Fibroblast of upper back skin (primary cell): ENCODE data around the gene MAP2K7.
"Not testable (repeated sequence)": the region's sequence is repeated elsewhere in the genome, so short reads cannot be mapped to it uniquely, and the experiment has no call there.

Experiments used
- DNase-seq: peaks from one replicate; pipeline ENCODE4 v3.0.0-alpha.2; 2013

The MAP2K7 gene

DNA sequence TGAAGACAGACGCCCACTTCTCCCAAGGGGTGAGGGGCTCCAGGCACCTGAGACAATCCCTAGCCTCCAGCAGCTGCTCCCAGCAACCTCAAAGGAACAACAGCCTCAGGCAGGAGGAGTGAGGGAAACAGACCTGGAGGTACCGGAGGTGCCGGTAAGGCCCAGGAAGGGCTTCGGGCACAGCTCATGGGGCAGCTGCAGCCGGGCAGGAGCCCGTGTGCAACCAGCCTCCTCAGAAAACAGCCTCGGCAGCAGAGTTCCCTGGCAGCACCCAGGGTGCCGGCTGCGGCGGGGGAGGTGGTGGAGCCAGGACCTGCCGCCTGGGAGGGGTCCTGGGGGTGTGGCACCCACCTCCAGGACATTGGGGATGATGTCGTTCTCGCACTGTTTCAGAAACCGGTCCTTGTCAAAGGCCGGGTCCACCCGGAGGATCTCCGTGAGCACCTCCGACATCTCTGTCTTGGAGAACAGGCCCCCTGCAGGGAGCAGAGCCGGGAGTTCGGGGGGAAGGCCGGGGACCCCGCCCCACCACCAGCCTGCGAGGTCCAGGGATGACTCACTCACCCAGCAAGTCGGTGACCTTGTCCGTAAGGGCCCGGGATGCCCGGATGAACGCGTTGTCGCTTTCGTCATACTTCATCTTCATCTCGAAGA is 28.7 kb downstream of the MAP2K7 start:
- DNase-seq = no peak

DNA sequence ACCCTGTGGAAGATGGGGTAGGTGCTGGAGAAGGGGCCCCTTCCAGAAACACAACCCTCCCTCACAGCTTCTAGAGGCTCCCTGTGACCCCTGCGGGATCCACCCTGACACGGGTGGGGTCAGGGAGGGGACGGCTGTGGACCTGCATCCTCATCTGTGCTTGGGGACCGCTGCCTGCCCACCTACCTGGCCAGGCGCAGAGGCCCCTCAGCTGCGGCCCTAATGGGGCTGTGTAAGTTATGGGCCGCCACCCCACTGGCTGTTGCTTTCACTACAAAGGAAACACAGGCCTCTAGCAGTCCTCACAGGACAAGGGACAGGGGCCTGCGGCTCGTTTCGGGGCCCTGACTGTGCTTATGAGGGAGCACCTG is 29.2 kb downstream of the MAP2K7 start:
- no peak for DNase-seq

DNA sequence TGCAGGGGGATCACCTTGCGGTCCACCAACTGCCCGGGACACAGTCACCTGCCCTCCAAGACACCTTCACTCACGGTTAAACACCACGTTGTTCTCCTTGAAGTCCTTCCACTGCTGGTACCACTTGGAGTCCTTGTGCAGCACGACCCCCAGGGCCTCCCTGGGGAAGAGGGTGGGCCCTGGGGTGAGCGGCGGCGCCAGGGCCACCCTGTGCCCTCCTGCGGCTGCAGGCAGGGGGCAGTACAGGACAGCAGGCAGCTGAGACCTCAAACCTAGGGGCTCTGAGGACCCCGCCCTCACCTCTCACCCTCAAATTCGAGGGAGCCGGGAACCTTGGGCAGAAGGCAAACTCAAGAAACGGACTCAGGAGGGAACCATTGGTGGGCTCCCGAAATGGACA is 29.7 kb downstream of the MAP2K7 start:
- no peak for DNase-seq

DNA sequence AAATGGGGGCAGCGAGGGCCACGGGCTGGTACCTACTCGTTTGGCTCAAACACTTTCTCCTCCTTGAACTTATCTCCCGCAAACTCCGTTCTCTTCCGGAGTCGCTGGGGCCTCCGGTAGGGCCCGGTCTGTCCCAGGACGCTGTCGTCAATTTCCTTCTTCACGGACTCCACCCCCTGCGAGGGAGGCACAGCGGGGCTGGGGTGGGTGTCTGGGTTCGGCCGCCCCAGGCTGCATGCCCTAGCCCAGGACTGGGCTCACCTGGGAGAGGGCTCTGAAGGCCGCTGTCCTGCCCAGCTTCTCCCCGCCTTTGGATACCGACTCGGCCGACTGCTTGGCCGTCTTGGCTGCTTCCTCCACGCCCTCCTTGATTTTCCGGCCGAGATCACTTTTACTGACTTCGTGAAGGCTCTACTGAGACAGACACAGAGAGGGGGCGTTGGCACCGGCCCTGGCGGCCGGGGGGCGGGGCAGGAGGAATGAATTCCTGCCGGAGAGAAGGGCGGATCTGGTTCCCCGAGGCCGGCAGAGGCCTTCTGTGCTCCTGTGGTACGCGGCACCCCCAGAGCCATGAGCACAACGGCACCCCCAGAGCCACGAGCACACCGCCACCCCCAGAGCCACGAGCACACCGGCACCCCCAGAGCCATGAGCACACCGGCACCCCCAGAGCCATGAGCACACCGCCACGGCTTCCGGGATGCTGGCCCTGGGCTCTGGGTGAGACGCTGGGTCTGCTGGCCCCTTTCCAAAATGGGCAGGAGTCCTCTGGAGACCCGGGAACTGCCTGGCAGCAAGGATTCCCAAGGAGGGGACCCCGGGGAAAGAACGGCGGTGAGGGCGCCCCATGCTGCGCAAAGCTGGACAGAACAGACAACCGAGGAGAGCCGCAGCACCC is 30.4 kb downstream of the MAP2K7 start:
- no peak for DNase-seq

DNA sequence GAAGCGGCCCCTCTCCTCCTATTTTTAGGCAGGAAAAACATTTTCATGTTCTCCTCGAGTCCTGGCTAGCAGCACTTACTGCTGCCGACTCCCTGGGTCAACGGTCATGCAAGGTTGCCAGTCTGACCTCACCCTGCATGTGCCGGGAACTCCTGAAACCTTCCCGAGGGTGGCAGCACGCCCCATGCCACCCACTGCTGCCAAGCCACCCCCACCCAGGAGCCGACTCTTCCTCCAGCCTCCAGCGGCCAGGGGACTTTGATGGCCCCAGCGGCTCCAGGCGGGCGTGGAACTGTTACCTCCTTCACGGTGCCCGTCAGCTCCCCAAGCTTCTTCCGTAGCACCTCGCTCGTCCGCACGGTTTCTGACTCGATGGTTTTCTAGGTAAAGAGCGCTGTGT is 31.1 kb downstream of the MAP2K7 start:
- no peak for DNase-seq

DNA sequence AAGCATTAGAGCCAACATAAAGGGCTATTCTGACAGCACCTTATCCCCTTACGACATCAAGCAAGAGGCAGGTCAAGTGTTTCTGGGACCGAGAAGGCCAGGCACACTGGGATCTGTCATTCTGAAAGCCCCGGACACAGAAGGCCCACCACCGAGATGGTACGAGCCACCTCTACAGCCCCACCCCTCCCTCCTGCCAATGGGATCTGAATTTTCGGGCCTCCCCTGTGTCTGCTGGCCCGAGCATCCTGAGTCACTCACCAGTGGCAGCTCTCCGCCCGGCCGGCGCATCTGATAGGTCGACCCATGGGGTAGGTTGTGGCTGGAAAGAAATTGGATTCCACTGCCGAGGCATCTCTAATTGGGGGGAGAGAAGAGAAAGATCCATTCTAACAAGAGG is 37.2 kb downstream of the MAP2K7 start:
- no peak for DNase-seq

DNA sequence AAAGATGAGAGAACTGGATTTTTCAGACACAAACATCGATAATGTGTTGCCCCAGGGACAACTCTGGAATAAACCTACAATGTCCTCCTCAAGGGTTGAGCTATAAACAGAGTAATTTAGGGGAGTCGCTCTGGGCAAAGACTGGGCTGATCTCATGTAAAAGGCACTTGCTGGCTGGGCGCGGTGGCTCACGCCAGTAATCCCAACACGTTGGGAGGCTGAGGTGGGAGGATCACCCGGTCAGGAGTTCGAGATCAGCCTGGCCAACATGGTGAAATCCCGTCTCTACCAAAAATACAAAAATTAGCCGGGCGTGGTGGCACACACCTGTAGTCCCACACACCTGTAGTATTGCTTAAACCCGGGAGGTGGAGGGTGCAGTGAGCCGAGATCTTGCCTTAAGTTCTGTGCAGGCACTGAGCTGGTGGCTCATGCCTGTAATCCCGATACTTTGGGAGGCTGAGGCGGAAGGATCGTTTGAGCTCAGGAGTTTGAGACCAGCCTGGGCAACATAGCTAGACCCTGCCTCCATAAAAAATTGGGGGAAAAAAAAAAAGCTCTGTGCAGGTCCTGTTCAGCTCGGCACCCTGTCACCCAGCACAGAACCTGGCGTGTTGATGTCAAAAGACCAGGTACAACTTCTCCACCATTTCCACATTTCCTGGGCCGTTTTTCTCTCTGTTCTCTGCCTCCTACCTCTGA is 38.4 kb downstream of the MAP2K7 start:
- DNase-seq = no peak

DNA sequence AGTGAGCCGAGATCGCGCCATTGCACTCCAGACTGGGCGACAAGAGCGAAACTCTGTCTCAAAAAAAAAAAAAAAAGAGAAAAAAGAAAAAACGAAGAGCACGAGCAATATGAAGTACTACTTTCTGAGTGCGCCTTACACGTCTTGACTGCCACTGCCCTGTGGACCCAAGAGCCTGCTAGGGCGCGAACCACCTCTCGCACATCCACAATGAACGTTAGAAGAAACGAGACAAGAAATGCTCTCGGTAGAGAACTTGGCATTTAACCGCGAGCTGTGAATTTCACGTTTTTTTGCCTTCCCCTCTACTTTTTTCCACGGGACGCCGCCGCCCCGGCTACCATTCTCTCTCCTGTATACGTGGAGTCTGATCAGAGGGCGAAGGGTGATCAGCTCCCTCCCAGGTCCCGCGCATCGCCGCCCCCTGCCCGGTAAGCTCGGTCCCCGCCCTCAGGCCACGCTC is 39.3 kb downstream of the MAP2K7 start:
- DNase-seq = no peak

DNA sequence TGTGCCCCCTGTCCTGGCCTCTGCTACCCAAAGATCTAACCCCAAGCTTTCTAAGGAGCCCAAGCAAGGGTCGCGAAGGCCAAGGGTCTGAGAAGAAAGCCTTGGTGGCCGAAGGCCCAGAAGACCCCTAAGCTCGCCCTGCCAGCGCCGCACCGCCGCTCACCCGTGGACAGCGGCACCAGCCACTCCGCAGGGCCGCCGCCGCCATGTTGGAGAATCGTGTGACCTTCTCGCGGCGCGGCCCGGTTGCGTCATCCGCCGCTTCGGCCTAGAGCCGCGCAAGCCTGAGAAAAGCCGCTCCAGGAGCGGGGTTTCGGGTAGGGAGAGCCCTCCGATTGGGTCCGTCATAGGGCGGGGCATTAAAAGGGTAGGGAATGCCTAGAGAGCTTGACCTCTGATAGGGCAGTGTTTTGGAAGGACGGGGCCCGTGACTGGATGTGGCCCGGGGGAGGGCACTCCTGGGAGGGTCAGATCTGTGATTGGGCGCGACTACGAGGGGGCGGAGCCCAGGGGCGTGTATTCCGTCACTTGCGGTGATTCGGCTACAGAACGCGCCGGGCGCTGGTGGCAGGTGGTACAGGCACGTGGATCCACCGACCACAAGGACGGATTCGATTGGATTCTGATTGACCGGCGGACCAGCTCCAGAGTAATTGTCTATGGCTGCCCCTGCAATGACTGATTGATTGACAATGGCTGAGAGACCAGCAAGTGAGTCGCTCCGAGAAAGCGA is 39.9 kb downstream of the MAP2K7 start, which contains the start of gene TIMM44:
TSS of gene TIMM44 (minus strand) at position 223 of the 733 bp plus-strand sequence. CDS start at position 208, 15 bp downstream.
- peak; percentile 100 for DNase-seq

DNA sequence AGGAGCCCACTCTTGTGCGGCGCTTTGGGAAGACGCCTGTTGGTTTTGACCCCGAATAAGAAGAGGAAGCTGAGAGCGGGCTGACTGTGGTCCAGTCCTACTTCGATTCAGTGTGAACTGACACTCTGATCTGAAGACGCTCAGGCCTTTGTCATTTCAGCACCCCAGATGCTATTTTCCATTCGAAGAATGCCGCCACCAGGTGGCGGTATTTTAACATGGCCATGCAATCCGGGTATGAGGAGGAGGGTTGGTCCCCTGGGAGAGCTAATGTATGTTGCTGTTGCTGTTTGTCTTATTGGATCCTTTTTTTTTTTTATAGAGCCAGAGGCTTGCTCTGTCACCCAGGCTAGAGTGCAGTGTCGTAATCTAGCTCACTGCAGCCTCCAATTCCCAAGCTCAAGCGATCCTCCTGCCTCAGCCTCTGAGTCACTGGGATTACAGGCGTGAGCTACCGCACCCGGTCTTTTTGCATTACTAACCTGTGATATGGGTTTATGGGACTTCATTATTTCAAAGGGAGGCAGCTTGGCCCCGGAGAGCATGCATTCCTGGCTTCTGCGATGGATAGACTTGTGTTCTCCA is 40.6 kb downstream of the MAP2K7 start:
- DNase-seq = peak; percentile 93

DNA sequence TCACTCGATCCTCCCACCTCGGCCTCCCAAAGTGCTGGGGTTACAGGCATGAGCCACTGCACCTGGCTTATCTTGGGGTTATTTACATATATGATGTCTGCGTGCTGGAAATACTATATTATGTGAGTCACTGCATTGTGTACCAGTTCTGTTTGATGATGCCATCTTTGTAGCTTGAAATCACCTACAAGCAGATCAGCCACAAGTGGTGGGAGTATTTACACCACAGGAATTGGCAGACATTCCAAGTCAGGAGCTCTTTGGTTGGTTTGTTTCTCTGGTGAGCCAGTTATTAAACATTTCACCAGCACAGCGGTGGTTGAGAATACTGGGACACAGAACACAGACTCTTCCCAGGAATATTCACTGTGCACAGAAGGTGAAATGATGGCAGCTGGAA is 44.3 kb downstream of the MAP2K7 start:
- DNase-seq = no peak

DNA sequence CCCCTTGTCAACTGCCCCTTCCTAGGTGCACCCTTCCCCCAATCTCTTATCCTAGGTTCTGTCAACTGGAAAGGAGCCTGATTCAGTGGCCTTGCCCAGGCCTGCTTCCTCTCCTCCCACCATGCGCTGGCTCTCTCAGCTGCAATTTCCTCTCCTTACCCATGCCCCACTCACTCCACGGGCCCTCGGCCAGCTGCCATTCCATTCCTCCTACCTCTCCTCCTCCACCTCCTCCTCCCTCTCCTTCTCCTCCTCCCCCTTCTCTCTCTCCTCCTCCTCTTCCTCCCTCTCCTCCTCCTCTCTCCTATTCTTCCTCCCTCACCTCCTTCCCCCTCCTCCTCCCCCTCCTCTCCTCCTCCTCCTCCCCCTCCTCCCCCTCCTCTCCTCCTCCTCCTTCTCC is 49.4 kb downstream of the MAP2K7 start:
- DNase-seq = peak; percentile 52

DNA sequence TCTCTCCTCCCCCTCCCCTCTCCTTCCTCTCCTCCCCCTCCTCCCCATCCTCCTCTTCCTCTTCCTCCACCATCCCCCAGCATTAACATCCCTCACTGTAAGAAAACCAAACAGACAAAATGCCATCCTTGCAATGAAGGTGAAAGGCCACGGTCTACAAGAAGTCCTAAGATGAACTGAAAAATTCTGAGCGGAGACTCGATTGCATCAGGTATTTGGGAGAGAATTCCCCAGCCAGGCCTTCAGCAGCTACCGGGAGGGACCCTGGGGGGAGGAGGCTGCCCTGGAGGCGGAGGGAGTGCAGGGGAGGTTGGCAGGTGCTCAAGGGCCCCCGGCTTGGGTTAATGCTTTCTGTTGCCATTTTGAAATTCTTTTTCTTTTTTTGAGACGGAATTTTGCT is 49.9 kb downstream of the MAP2K7 start:
- no peak for DNase-seq

DNA sequence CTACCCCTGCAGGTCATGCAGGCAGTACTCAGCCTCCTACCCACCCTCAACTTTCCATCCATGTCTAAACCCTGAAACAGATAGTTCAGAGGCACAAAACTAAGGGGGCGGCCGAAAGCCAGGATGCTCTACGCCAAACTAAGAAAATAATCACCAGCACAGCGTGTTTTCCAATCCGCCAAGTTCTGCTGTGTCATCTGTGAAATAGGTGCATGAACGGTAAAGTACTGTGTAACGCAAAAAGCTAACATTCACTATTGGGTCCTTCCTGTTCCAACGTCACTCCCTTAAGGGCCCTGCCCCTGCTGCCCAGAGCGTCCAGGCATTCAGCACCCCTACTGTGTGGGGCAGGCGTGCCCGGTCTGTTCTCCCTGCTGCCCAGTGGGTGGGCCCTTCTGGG is 52.0 kb downstream of the MAP2K7 start:
- DNase-seq = no peak

DNA sequence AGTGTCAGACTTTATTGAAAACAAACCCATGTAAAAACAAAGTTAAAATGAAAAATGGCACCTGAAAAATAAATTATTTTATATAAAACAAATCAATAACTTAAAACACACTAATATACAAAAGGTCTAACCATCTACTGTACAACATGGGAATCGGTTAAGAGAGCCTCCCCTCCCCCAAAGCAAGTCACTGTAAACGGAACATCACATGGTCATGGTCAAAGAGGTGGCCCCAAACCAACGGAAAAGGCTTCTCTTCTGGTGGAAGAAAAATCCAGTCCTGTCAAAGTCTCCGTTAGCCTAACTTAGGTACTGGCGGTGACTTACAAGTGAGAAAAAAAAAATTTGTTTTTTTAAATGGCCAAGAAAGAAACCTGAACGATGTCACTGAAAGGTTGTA is 55.5 kb downstream of the MAP2K7 start:
- no peak for DNase-seq

DNA sequence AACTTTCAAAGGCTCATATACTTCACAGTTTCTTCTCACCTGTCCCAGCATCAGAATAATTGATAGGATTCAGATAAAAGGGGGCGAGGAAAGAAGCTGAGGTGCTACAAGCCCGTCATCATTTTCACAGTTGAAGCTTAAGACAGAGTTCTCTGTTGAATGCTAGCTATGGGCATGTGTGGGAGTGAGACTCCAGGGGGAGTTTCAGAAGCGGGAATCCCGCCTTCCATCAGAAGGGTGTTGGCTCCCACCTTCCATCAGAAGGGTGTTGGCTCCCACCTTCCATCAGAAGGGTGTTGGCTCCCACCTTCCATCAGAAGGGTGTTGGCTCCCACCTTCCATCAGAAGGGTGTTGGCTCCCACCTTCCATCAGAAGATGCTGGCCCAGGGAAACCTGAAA is 57.4 kb downstream of the MAP2K7 start:
- DNase-seq = not testable (repeated sequence)

DNA sequence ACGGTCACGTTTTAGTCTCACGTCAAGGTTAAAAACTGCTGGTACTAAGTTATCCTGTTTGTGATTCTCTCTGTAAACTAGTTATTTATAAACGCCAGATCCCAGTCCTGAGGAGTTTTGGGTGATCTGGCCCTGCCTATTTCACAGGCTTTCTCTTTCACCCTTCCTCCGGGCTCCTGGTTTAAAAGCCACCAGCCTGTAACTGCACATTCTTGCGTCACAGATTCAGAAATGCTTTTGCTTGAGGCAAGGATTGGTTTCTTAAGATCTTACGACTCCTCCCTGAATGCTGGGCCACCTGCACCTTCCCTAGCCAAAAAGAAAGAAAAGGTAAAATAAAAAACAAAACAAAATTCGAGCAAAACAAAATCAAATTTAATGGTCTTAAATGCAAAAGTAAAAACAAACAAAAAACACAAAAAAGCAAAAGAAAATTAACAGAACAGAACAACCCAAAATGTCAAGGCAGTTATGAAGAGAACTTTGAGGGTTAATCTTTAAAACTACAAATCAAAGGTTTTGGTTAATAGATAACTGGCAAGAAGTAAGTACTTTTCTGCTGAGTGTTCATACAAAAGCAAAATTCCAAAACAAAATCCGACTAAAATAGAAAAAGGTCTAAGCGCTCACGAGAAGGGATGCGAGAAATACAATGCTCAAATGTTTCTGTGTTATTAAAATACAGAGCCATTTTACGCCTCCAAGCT is 58.4 kb downstream of the MAP2K7 start:
- DNase-seq = no peak

DNA sequence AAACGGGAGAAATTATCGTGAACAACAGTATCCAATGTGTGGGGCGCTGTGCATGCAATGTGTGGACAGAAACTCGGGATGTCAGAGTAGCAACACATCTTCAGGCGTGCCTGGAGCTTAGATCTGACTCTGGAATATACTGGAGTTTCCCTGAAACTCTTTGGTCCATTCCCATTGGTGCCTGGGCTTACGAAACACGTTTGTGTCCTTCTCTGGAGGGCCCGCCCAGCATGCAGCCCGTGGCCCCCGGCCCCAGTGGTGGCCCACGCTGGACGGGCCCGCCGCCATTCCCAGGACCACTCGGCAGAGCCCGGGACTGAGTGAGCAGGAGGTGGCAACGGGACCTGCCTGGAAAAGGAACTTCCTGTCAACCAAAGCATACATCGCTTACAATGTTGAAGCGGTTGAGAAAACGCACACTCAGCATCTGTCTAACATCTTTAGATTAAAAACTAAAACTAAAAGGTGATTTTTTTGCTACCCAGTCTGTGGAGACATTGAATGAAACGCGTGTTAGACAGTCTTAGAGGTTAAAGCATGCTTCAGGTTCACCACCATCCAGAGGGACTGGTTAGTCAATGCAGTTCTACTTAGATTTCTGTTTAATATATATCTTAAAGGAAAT is 59.1 kb downstream of the MAP2K7 start:
- DNase-seq = no peak

DNA sequence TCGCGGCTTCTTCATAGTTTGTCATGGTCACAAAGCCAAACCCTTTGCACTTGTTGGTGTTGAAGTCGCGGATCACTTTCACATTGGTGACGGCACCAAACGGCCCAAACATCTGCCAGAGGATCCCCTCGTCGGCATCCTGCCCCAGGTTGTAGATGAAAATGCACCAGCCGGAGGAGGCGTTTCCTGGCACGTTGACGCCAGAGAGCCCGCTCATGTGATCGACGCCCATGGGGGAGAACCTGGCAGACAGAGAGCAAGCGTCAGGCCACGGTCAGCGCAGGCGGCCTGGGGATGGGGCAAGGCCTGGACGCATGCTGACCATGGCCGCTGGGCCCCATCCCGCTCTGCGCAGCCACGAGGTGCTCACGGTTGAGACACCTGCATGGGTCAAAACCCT is 59.9 kb downstream of the MAP2K7 start:
- DNase-seq = no peak
